ENCODE measurements around the gene TMEM165. TPM values are rescaled to one million over a fixed set of nuclear protein-coding genes. Genes with fewer than 3 reads are reported as not detected.

Gene TMEM165
- total and polyA plus RNA-seq, 2 donors from 2014 or later: 43.2 to 114 TPM

DNA sequence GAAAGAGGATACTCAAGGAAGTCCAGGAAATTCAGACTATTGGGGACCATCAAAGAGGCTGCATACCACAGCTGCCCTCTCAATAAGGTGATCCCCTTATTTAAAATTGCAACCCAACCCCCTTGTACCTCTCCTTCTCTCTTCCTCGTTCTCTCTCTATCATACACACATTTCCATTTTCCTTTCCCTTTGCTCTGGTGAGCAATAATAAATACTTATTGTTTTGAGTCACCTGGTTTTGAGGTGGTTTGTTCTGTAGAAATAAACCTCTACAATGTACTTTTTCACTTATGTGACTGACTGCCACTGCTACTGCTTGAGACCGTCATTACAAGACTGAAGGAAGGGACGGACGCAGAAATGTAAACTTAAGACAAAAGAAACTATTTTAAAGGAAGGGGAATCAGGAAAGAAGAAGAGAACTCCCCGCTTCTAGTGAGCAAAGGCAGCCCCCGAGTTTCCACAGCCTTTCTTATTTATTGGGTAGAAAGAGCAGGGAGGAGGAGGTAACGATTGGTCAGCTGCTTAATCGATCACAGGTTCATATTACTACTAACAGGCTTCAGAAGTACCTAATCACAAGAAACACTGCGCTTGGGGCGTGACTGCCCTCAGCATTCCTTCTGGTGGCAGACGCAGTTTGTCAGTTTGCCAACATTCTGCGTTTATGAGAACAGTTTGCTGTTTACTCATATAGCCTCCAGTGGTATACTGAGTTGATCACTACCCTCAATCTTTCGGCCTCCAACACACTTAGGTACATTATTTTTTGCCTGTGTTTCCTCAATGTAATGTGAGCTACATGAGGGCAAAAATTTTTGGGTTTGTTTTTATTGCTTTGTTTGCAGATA lies 16.9 kb upstream of the TMEM165 start:
- FAIRE-seq (no peak), DNase-seq (no peak)
- H3K27ac ChIP-seq (ENCODE audit: low read depth in 2 of 2, low read length in 2 of 2): no peak overlapping the region
- intact Hi-C loops (cut with DNase I): no loop called here
- no peaks in the 10 kb centered on the region for H3K36me3 ChIP-seq (ENCODE audit: control insufficient read depth in 2 of 3, insufficient read depth in 3 of 3, low read length in 3 of 3)
- H3K4me1 ChIP-seq (ENCODE audit: control insufficient read depth in 2 of 3, insufficient read depth in 2 of 3, low read depth in 1 of 3, low read length in 3 of 3): no peaks in the 10 kb centered on the region
- no peak overlapping the region for H3K9ac ChIP-seq (ENCODE audit: low read length in 3 of 3)
- H3K9me3 ChIP-seq (ENCODE audit: control insufficient read depth in 2 of 3, insufficient read depth in 1 of 3, low read length in 3 of 3): no peaks in the 10 kb centered on the region
- H3K27me3 ChIP-seq (ENCODE audit: control insufficient read depth, insufficient read depth, low read length): no peaks in the 10 kb centered on the region
- no peak overlapping the region for H3K4me3 ChIP-seq (ENCODE audit: low read length in 3 of 3)
- TF ChIP-seq, protein P1, sequence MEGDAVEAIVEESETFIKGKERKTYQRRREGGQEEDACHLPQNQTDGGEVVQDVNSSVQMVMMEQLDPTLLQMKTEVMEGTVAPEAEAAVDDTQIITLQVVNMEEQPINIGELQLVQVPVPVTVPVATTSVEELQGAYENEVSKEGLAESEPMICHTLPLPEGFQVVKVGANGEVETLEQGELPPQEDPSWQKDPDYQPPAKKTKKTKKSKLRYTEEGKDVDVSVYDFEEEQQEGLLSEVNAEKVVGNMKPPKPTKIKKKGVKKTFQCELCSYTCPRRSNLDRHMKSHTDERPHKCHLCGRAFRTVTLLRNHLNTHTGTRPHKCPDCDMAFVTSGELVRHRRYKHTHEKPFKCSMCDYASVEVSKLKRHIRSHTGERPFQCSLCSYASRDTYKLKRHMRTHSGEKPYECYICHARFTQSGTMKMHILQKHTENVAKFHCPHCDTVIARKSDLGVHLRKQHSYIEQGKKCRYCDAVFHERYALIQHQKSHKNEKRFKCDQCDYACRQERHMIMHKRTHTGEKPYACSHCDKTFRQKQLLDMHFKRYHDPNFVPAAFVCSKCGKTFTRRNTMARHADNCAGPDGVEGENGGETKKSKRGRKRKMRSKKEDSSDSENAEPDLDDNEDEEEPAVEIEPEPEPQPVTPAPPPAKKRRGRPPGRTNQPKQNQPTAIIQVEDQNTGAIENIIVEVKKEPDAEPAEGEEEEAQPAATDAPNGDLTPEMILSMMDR (IDR thresholded peaks at IDR 0.05; ENCODE audit: borderline replicate concordance, extremely low read depth, insufficient read depth): no peak

DNA sequence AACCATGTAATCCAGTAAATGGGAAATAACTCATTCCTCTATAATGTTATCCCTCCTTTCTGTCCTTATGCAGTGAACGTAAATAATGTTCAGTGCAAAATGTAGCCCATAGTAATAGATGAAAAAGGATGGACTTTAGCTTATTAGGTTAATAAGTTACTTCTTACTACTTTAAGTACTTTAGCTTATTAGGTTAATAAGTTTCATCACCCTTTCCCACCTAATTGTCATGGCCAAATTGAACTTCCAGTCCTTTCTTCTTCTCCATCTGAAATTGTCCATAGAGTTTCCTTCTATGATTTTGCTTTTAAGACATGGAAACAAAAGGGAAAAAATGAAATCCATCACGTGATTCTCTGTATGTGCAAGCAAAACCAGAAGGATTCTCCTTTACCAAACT lies 15.2 kb upstream of the TMEM165 start:
- H3K9ac ChIP-seq (ENCODE audit: low read length in 3 of 3): no peak overlapping the region
- H3K9me3 ChIP-seq (ENCODE audit: control insufficient read depth in 2 of 3, insufficient read depth in 1 of 3, low read length in 3 of 3): no peaks in the 10 kb centered on the region
- TF ChIP-seq, protein P1 (IDR thresholded peaks at IDR 0.05; ENCODE audit: borderline replicate concordance, extremely low read depth, insufficient read depth): no peak
- H3K4me3 ChIP-seq (ENCODE audit: low read length in 3 of 3): no peak overlapping the region
- intact Hi-C loops (cut with DNase I): no loop called here
- no peaks in the 10 kb centered on the region for H3K36me3 ChIP-seq (ENCODE audit: control insufficient read depth in 2 of 3, insufficient read depth in 3 of 3, low read length in 3 of 3)
- DNase-seq: no peak
- FAIRE-seq: no peak
- H3K4me1 ChIP-seq (ENCODE audit: control insufficient read depth in 2 of 3, insufficient read depth in 2 of 3, low read depth in 1 of 3, low read length in 3 of 3): no peaks in the 10 kb centered on the region
- H3K27me3 ChIP-seq (ENCODE audit: control insufficient read depth, insufficient read depth, low read length): no peaks in the 10 kb centered on the region
- H3K27ac ChIP-seq (ENCODE audit: low read depth in 2 of 2, low read length in 2 of 2): no peak overlapping the region

DNA sequence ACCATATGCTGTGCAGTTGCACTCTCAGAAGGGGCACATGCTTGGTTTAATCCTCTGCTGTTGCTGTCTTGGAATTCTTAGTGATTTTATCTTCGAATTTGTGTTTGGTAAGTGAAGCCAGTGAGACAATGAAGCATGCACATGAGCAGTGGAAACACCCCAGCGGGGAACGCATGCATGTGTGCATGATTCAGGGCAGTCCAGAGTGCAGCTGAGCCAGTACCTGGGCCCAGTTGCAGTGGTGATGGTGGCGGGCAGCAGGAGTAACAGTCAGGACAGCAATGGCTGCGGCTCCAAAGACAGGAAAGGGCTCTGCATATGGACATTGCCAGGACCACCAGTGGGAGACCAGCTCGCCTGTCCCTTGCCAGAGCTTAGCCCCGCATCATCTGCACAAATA lies 14.3 kb upstream of the TMEM165 start:
- Histone ChIP-seq H3K27ac (ENCODE audit: low read depth in 2 of 2, low read length in 2 of 2) (no peak overlapping the region), H3K9me3 (ENCODE audit: control insufficient read depth in 2 of 3, insufficient read depth in 1 of 3, low read length in 3 of 3) (no peaks in the 10 kb centered on the region), H3K27me3 (ENCODE audit: control insufficient read depth, insufficient read depth, low read length) (no peaks in the 10 kb centered on the region), H3K4me3 (ENCODE audit: low read length in 3 of 3) (no peak overlapping the region), H3K4me1 (ENCODE audit: control insufficient read depth in 2 of 3, insufficient read depth in 2 of 3, low read depth in 1 of 3, low read length in 3 of 3) (no peaks in the 10 kb centered on the region), H3K36me3 (ENCODE audit: control insufficient read depth in 2 of 3, insufficient read depth in 3 of 3, low read length in 3 of 3) (no peaks in the 10 kb centered on the region), H3K9ac (ENCODE audit: low read length in 3 of 3) (no peak overlapping the region)
- TF ChIP-seq, protein P1 (IDR thresholded peaks at IDR 0.05; ENCODE audit: borderline replicate concordance, extremely low read depth, insufficient read depth): no peak
- FAIRE-seq (no peak), DNase-seq (no peak)
- intact Hi-C loops (cut with DNase I): no loop called here
